NCI-H2196 treated with DMSO at 0.1 percent for 48 hours (cell line): Measurements from ENCODE around the gene AGK.

Source experiments
- DNase-seq: peaks from one replicate; lab custom pipeline; 2025; ENCODE audit not compliant: unreplicated experiment; lab: John Stamatoyannopoulos, UW

Gene AGK

GRCh38 chr7:141701489-141702046, 150.4 kb downstream of the AGK start:
- no peak for DNase-seq

GRCh38 chr7:141702047-141702567, 150.9 kb downstream of the AGK start, which contains the start of gene DENND11:
TSS of gene DENND11 (minus strand) at chr7:141702166. CDS start at chr7:141702153, 13 bp downstream.
- DNase-seq: no peak

DNA sequence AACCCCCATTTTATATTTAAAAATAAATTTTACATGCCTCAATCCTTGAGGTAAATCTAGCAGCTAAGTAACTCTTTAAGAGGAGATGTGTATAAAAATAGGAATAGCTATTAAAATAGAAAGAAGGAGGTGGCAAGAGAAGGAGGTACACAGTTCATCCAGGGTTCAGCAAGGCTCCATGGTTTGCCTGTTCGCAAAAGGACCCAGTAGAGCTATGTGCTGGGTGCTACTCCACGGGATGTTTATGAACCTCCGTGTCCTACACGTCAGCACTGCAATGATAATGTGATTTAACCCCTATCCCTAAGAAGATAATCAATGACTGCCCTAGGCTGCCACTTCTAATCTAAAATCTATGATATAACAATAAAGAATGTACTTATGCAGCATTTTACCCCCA, 151.7 kb downstream of the AGK start:
- DNase-seq: no peak

- DNase-seq: no peak
These were observed 152.9 kb downstream of the AGK start for GRCh38 chr7:141704112-141704511.

- DNase-seq: no peak
These were observed 153.5 kb downstream of the AGK start for GRCh38 chr7:141704741-141705140.
